SIG-M5 treated with dmso at 0.1 percent for 504 hours (cell line): ENCODE data around the gene STAG1.
"Not testable (repeated sequence)": the region's sequence is repeated elsewhere in the genome, so short reads cannot be mapped to it uniquely, and the experiment has no call there.

Experiments
- DNase-seq: peaks from one replicate; lab custom pipeline; 2025; ENCODE audit not compliant: unreplicated experiment; lab: John Stamatoyannopoulos, UW

STAG1 gene

GRCh38 chr3:136749091-136749490 is 3.1 kb downstream of the STAG1 start:
- no peak for DNase-seq

GRCh38 chr3:136745916-136746315 is 6.3 kb downstream of the STAG1 start:
- no peak for DNase-seq

GRCh38 chr3:136741063-136741462 is 11.1 kb downstream of the STAG1 start:
- DNase-seq, result no peak

GRCh38 chr3:136740351-136740958 is 11.7 kb downstream of the STAG1 start:
- no peak for DNase-seq

- DNase-seq, result not testable (repeated sequence)
Observed at GRCh38 chr3:136736950-136737349, 15.2 kb downstream of the STAG1 start.

- DNase-seq, result no peak
Observed at GRCh38 chr3:136735103-136735502, 17.1 kb downstream of the STAG1 start.

- no peak for DNase-seq
Observed at GRCh38 chr3:136734382-136735070, 17.7 kb downstream of the STAG1 start.

GRCh38 chr3:136733317-136733833 is 18.8 kb downstream of the STAG1 start:
- DNase-seq, result no peak

- no peak for DNase-seq
Observed at GRCh38 chr3:136731274-136731884, 20.8 kb downstream of the STAG1 start.

GRCh38 chr3:136730595-136731273 is 21.4 kb downstream of the STAG1 start:
- no peak for DNase-seq

- no peak for DNase-seq
Observed at GRCh38 chr3:136728918-136729317, 23.3 kb downstream of the STAG1 start.

- no peak for DNase-seq
Observed at GRCh38 chr3:136728473-136728872, 23.7 kb downstream of the STAG1 start.

- no peak for DNase-seq
Observed at GRCh38 chr3:136725468-136725867, 26.7 kb downstream of the STAG1 start.

- not testable (repeated sequence) for DNase-seq
Observed at GRCh38 chr3:136722916-136723315, 29.3 kb downstream of the STAG1 start.

GRCh38 chr3:136722399-136722798 is 29.8 kb downstream of the STAG1 start:
- not testable (repeated sequence) for DNase-seq

GRCh38 chr3:136720091-136720490 is 32.1 kb downstream of the STAG1 start:
- no peak for DNase-seq

- DNase-seq, result no peak
Observed at GRCh38 chr3:136716629-136717028, 35.5 kb downstream of the STAG1 start.

GRCh38 chr3:136714020-136714419 is 38.2 kb downstream of the STAG1 start:
- DNase-seq, result peak; percentile 97

- peak; percentile 92 for DNase-seq
Observed at GRCh38 chr3:136712941-136713340, 39.2 kb downstream of the STAG1 start.

GRCh38 chr3:136711888-136712287 is 40.3 kb downstream of the STAG1 start:
- not testable (repeated sequence) for DNase-seq

- no peak for DNase-seq
Observed at GRCh38 chr3:136711277-136711676, 40.9 kb downstream of the STAG1 start.

GRCh38 chr3:136709775-136710174 is 42.4 kb downstream of the STAG1 start:
- not testable (repeated sequence) for DNase-seq
